CD14-positive monocyte (primary cell): Measurements from ENCODE around the gene SEMA4D. TPM values are rescaled to one million over a fixed set of nuclear protein-coding genes. Genes with fewer than 3 reads are reported as not detected.
A peak's percentile ranks its signal among the peaks of the same experiment; 100 is the strongest.

Source experiments
- DNase-seq, 3 donors: peaks; one replicate each; pipeline ENCODE4 v3.0.0-alpha.2; 2011 to 2022
- H2AFZ ChIP-seq: 2 replicates; pipeline ENCODE4 v1.6.0; 2012; ENCODE audit warnings: mild to moderate bottlenecking, low read depth, low read length, inconsistent platforms; ENCODE audit not compliant: insufficient read depth, poor library complexity, severe bottlenecking
- H3K27ac ChIP-seq, 2 donors: 1 replicate in 1 of 2; 2 replicates in 1 of 2; pipeline ENCODE4 v1.5.1; 2012 to 2013; ENCODE audit warnings: low read length in 2 of 2, control low read depth in 1 of 2, inconsistent platforms in 1 of 2, low read depth in 1 of 2, mild to moderate bottlenecking in 1 of 2
- H3K27me3 ChIP-seq, 2 donors: one replicate each; pipeline versions ENCODE4 v1.6.0 to v1.6.1; 2011 to 2013; ENCODE audit warnings: low read length in 2 of 2; ENCODE audit not compliant: control insufficient read depth in 2 of 2, insufficient read depth in 2 of 2
- H3K36me3 ChIP-seq, 2 donors: replicated peaks in 1 of 2; 1 replicate in 1 of 2; 2 replicates in 1 of 2; pipeline versions ENCODE4 v1.5.1 to v1.6.1; 2012 to 2013; ENCODE audit warnings: low read length in 2 of 2, control low read depth in 1 of 2, inconsistent platforms in 1 of 2, mild to moderate bottlenecking in 1 of 2; ENCODE audit not compliant: insufficient read depth in 2 of 2, control insufficient read depth in 1 of 2
- H3K4me1 ChIP-seq, 2 donors: 1 replicate in 1 of 2; 2 replicates in 1 of 2; pipeline versions ENCODE4 v1.5.1 to v1.6.1; 2012 to 2013; ENCODE audit warnings: low read length in 2 of 2, control low read depth in 1 of 2, inconsistent platforms in 1 of 2, mild to moderate bottlenecking in 1 of 2, moderate library complexity in 1 of 2; ENCODE audit not compliant: insufficient read depth in 2 of 2, control insufficient read depth in 1 of 2
- H3K4me2 ChIP-seq: replicated peaks from 2 replicates; pipeline ENCODE3; 2012; ENCODE audit warnings: low read length, moderate library complexity, mild to moderate bottlenecking; ENCODE audit not compliant: poor library complexity, severe bottlenecking; ENCODE audit errors: extremely low read depth
- H3K4me3 ChIP-seq, 3 experiments: fragments of 200-600 bp in 1 of 3; sonication (generic) in 1 of 3; replicated peaks in 1 of 3; 1 replicate in 2 of 3; 2 replicates in 1 of 3; pipeline ENCODE4 v1.5.1; 2011 to 2013; ENCODE audit warnings: low read length in 3 of 3, mild to moderate bottlenecking in 3 of 3, control low read depth in 2 of 3, low read depth in 2 of 3, inconsistent platforms in 1 of 3, moderate library complexity in 1 of 3
- H3K79me2 ChIP-seq: 2 replicates; pipeline ENCODE4 v1.6.0; 2012; ENCODE audit warnings: mild to moderate bottlenecking, control low read depth, inconsistent platforms, low read length, moderate library complexity; ENCODE audit not compliant: insufficient read depth
- H3K9ac ChIP-seq: 2 replicates; pipeline ENCODE4 v1.6.0; 2017; ENCODE audit warnings: low read length, mild to moderate bottlenecking; ENCODE audit not compliant: insufficient read depth, poor library complexity, severe bottlenecking
- H3K9me3 ChIP-seq, 2 donors: replicated peaks in 1 of 2; 1 replicate in 1 of 2; 2 replicates in 1 of 2; pipeline versions ENCODE4 v1.5.1 to v1.6.1; 2012 to 2013; ENCODE audit warnings: low read length in 2 of 2, control low read depth in 1 of 2; ENCODE audit not compliant: control insufficient read depth in 1 of 2, insufficient read depth in 1 of 2
- H4K20me1 ChIP-seq: 2 replicates; pipeline ENCODE4 v1.6.0; 2012; ENCODE audit warnings: mild to moderate bottlenecking, low read length, control low read depth, moderate library complexity; ENCODE audit not compliant: insufficient read depth
- H3K27ac Mint-ChIP-seq, 7 donors: one replicate each; pipeline ENCODE4 v1.8.0; 2020; ENCODE audit warnings: mild to moderate bottlenecking in 7 of 7, mixed read lengths in 7 of 7, moderate library complexity in 6 of 7, inconsistent platforms in 2 of 7
- H3K27me3 Mint-ChIP-seq, 3 donors: one replicate each; pipeline ENCODE4 v1.8.0; 2021 to 2022; ENCODE audit warnings: low read depth in 3 of 3, mild to moderate bottlenecking in 3 of 3, mixed read lengths in 3 of 3, moderate library complexity in 3 of 3, inconsistent platforms in 1 of 3
- H3K36me3 Mint-ChIP-seq, 2 donors: one replicate each; pipeline ENCODE4 v1.8.0; 2020; ENCODE audit warnings: mixed read lengths in 2 of 2, inconsistent platforms in 1 of 2, mild to moderate bottlenecking in 1 of 2
- H3K4me1 Mint-ChIP-seq: one replicate; pipeline ENCODE4 v1.8.0; 2020; ENCODE audit warnings: mild to moderate bottlenecking, mixed read lengths
- H3K4me3 Mint-ChIP-seq, 2 donors: one replicate each; pipeline ENCODE4 v1.8.0; 2020; ENCODE audit warnings: mild to moderate bottlenecking in 2 of 2, mixed read lengths in 2 of 2, moderate library complexity in 1 of 2
- H3K9me3 Mint-ChIP-seq, 7 donors: one replicate each; pipeline ENCODE4 v1.8.0; 2020 to 2022; ENCODE audit warnings: mixed read lengths in 7 of 7, mild to moderate bottlenecking in 6 of 7, moderate library complexity in 6 of 7, inconsistent platforms in 2 of 7
- WGBS: methylation state at CpG from one replicate; pipeline ENCODE4 v1.1.5; 2013; ENCODE audit warnings: missing lambda C conversion rate; ENCODE audit not compliant: insufficient coverage; 5-methylcytosine and 5-hydroxymethylcytosine counted together
- intact Hi-C, 2 donors: fragments of 100-400 bp; cut with micrococcal nuclease; formaldehyde crosslinking; loops; one replicate each; pipeline versions ENCODE4 v1.15.0 to v1.15.1; 2023
- polyA plus RNA-seq, 3 donors: library from polyadenylated mRNA; depleted of rRNA in 1 of 3; unstranded in 2 of 3; stranded (reverse) in 1 of 3; fragments of 300-500 nt in 2 of 3; fragments of >200 nt in 1 of 3; fragmentation: Illumina TruSeq in 2 of 3; gene quantifications; 1 replicate in 2 of 3; 2 replicates in 1 of 3; pipeline ENCODE4 v1.2.3, GENCODE V29; 2012 to 2021
- TF ChIP-seq, protein P1 (sequence below): fragments of 200-600 bp; IDR thresholded peaks from one replicate; pipeline ENCODE4 v1.8.0; 2022; ENCODE audit warnings: antibody characterized with exemption, mild to moderate bottlenecking

Gene SEMA4D
- polyA plus RNA-seq, 3 donors: 28.2 to 117 (median 28.6) TPM

GRCh38 chr9:89426384-89426961, 71.4 kb downstream of the SEMA4D start:
- Histone ChIP-seq H3K36me3 (peaks cover 4 to 13% of the 10 kb centered on the region in 2 donors), H3K27me3 (no peaks in the 10 kb centered on the region), H3K4me1 (peaks cover 38 to 64% of the 10 kb centered on the region in 2 donors), H2AFZ (no peak overlapping the region), H3K79me2 (peaks cover 85% of the 10 kb centered on the region), H3K27ac (peak overlapping the region in 1 of 2 donors; percentile 93), H3K4me2 (no peak overlapping the region), H4K20me1 (peaks cover 99% of the 10 kb centered on the region), H3K4me3 (no peak overlapping the region), H3K9ac (no peak overlapping the region), H3K9me3 (no peaks in the 10 kb centered on the region)
- TF ChIP-seq, protein P1, sequence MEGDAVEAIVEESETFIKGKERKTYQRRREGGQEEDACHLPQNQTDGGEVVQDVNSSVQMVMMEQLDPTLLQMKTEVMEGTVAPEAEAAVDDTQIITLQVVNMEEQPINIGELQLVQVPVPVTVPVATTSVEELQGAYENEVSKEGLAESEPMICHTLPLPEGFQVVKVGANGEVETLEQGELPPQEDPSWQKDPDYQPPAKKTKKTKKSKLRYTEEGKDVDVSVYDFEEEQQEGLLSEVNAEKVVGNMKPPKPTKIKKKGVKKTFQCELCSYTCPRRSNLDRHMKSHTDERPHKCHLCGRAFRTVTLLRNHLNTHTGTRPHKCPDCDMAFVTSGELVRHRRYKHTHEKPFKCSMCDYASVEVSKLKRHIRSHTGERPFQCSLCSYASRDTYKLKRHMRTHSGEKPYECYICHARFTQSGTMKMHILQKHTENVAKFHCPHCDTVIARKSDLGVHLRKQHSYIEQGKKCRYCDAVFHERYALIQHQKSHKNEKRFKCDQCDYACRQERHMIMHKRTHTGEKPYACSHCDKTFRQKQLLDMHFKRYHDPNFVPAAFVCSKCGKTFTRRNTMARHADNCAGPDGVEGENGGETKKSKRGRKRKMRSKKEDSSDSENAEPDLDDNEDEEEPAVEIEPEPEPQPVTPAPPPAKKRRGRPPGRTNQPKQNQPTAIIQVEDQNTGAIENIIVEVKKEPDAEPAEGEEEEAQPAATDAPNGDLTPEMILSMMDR: no peak
- peak overlapping the region in 1 of 2 donors; percentile 28 for H3K4me3 Mint-ChIP-seq
- peaks cover 0 to 1% (median 0%) of the 10 kb centered on the region in 3 donors for H3K27me3 Mint-ChIP-seq
- H3K27ac Mint-ChIP-seq: peak overlapping the region in 6 of 7 donors; percentile 55 to 95 (median 70)
- peak in 1 of 3 donors; percentile 36 for DNase-seq
- peaks cover 0 to 2% (median 0%) of the 10 kb centered on the region in 7 donors for H3K9me3 Mint-ChIP-seq
- peaks cover 73% of the 10 kb centered on the region for H3K4me1 Mint-ChIP-seq
- intact Hi-C loops: no loop called here
- WGBS: 4% methylated on average over 14 of the region's 14 CpGs
- H3K36me3 Mint-ChIP-seq: peaks cover 28 to 53% of the 10 kb centered on the region in 2 donors

DNA sequence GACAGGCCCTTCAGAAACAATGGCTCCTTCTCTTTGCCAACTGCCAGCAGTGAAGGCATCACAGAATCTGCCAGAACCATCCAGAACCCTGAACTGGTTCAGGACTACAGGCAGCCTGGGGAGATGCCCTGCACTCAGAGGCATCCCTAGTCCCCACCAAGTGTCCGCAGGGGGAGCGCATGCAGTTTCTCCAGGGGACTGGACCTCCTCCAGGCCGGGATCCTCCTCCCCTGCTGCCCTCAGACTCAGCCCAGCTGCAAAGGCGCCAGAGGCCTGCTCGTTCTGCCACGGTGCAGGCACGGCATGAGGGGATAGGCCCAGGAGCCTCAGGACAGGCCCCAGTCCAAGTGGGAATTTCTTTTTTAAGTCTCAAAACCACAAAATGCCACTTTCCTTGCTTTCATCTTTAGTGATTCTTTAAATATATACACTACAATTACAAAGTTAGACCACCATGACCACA, 72.0 kb downstream of the SEMA4D start:
- H4K20me1 ChIP-seq: peaks cover 99% of the 10 kb centered on the region
- H3K4me1 Mint-ChIP-seq: peaks cover 75% of the 10 kb centered on the region
- WGBS: 76% methylated on average over 5 of the region's 7 CpGs
- H3K9me3 ChIP-seq: no peaks in the 10 kb centered on the region
- H3K27me3 Mint-ChIP-seq: peaks cover 0 to 1% (median 0%) of the 10 kb centered on the region in 3 donors
- peaks cover 85% of the 10 kb centered on the region for H3K79me2 ChIP-seq
- H2AFZ ChIP-seq: no peak overlapping the region
- peak overlapping the region in 1 of 2 donors; percentile 93 for H3K27ac ChIP-seq
- no peak overlapping the region for H3K4me3 Mint-ChIP-seq
- TF ChIP-seq, protein P1: no peak
- H3K4me3 ChIP-seq: no peak overlapping the region
- peaks cover 38 to 69% of the 10 kb centered on the region in 2 donors for H3K4me1 ChIP-seq
- H3K27me3 ChIP-seq: no peaks in the 10 kb centered on the region
- H3K9ac ChIP-seq: no peak overlapping the region
- no peak for DNase-seq
- intact Hi-C loops: no loop called here
- peaks cover 4 to 13% of the 10 kb centered on the region in 2 donors for H3K36me3 ChIP-seq
- peaks cover 0 to 2% (median 0%) of the 10 kb centered on the region in 7 donors for H3K9me3 Mint-ChIP-seq
- H3K36me3 Mint-ChIP-seq: peaks cover 33 to 57% of the 10 kb centered on the region in 2 donors
- H3K4me2 ChIP-seq: no peak overlapping the region
- peak overlapping the region in 6 of 7 donors; percentile 55 to 95 (median 70) for H3K27ac Mint-ChIP-seq
